Epidermal melanocyte (primary cell): ENCODE results near the gene TMEM215.
"Not testable (repeated sequence)": the region's sequence is repeated elsewhere in the genome, so short reads cannot be mapped to it uniquely, and the experiment has no call there.

ENCODE experiments used
- DNase-seq: peaks from one replicate; pipeline ENCODE4 v3.0.0; 2011; ENCODE audit warnings: low spot score; ENCODE audit not compliant: insufficient read length

Gene TMEM215

GRCh38 chr9:32783168-32783891 lies at the start of gene TMEM215:
Gene TMEM215 (plus strand): TSS chr9:32783540. CDS start chr9:32784184, 644 bp downstream.
- no peak for DNase-seq

GRCh38 chr9:32735476-32735875 lies 47.9 kb upstream of the TMEM215 start:
- DNase-seq: no peak

GRCh38 chr9:32737378-32737777 lies 46.0 kb upstream of the TMEM215 start:
- DNase-seq: no peak

- DNase-seq: no peak
These were observed 44.7 kb upstream of the TMEM215 start for GRCh38 chr9:32738501-32739172.

- DNase-seq: no peak
These were observed 41.6 kb upstream of the TMEM215 start for GRCh38 chr9:32741706-32742105.

- no peak for DNase-seq
These were observed 41.0 kb upstream of the TMEM215 start for GRCh38 chr9:32742296-32742695.

GRCh38 chr9:32748013-32748412 lies 35.3 kb upstream of the TMEM215 start:
- DNase-seq: no peak

- no peak for DNase-seq
These were observed 27.6 kb upstream of the TMEM215 start for GRCh38 chr9:32755730-32756129.

- no peak for DNase-seq
These were observed 19.2 kb upstream of the TMEM215 start for GRCh38 chr9:32764139-32764538.

- DNase-seq: no peak
These were observed 8.1 kb upstream of the TMEM215 start for GRCh38 chr9:32775283-32775682.

- DNase-seq: no peak
These were observed 7.1 kb upstream of the TMEM215 start for GRCh38 chr9:32776201-32776600.

GRCh38 chr9:32782476-32783167 lies 718 bp upstream of the TMEM215 start:
- no peak for DNase-seq

- no peak for DNase-seq
These were observed 4.5 kb downstream of the TMEM215 start for GRCh38 chr9:32787816-32788215.

GRCh38 chr9:32796015-32796414 lies 12.7 kb downstream of the TMEM215 start:
- DNase-seq: not testable (repeated sequence)

- DNase-seq: no peak
These were observed 18.2 kb downstream of the TMEM215 start for GRCh38 chr9:32801530-32801929.

- no peak for DNase-seq
These were observed 23.9 kb downstream of the TMEM215 start for GRCh38 chr9:32807217-32807616.

- no peak for DNase-seq
These were observed 27.9 kb downstream of the TMEM215 start for GRCh38 chr9:32811246-32811645.

GRCh38 chr9:32820322-32820721 lies 37.0 kb downstream of the TMEM215 start:
- no peak for DNase-seq

- DNase-seq: no peak
These were observed 39.8 kb downstream of the TMEM215 start for GRCh38 chr9:32823101-32823500.

GRCh38 chr9:32823551-32823950 lies 40.2 kb downstream of the TMEM215 start:
- no peak for DNase-seq

GRCh38 chr9:32825203-32825602 lies 41.9 kb downstream of the TMEM215 start:
- DNase-seq: no peak

- no peak for DNase-seq
These were observed 45.5 kb downstream of the TMEM215 start for GRCh38 chr9:32828861-32829260.
